SK-N-SH (cell line): ENCODE data around the gene KRT74. TPM values are rescaled to one million over a fixed set of nuclear protein-coding genes. Genes with fewer than 3 reads are reported as not detected.

Experiments
- CTCF ChIA-PET: fragments of 300-600, 350-600 bp; formaldehyde crosslinking; extraction: SDS; loops from one replicate; lab custom pipeline; 2021; lab: Yijun Ruan, JAX
- POLR2A ChIA-PET: fragments of 350-600 bp; sonication (Branson Sonifier 250); formaldehyde crosslinking; extraction: SDS; loops from one replicate; lab custom pipeline; 2020; ENCODE audit warnings: antibody characterized with exemption, inconsistent platforms; lab: Yijun Ruan, JAX
- DNase-seq: peaks from one replicate; pipeline ENCODE4 v3.0.0; 2012
- H2AFZ ChIP-seq: fragments of 200-600 bp; sonication (generic); 2 replicates; pipeline ENCODE4 v1.8.1; 2016; ENCODE audit warnings: antibody characterized with exemption, mild to moderate bottlenecking, low read depth
- H3F3A ChIP-seq: fragments of 200-600 bp; sonication (generic); replicated peaks from 2 replicates; pipeline ENCODE3; 2016; ENCODE audit warnings: antibody characterized with exemption, mild to moderate bottlenecking; ENCODE audit not compliant: insufficient read depth
- H3K27ac ChIP-seq, 2 experiments: fragments of 200-500 bp in 1 of 2; fragments of 200-600 bp in 1 of 2; sonication (Bioruptor generic) in 1 of 2; sonication (generic), shearing (Covaris generic) in 1 of 2; 2 replicates each; pipeline versions ENCODE4 v1.5.1 to v1.6.1; 2014 to 2016; ENCODE audit warnings: low read depth in 2 of 2, inconsistent platforms in 1 of 2, low read length in 1 of 2, mild to moderate bottlenecking in 1 of 2, mixed read lengths in 1 of 2
- H3K27me3 ChIP-seq: fragments of 200-600 bp; sonication (generic), shearing (Covaris generic); 2 replicates; pipeline ENCODE4 v1.6.1; 2016; ENCODE audit warnings: mixed run types; ENCODE audit not compliant: insufficient read depth
- H3K36me3 ChIP-seq, 2 experiments: fragments of 200-500 bp in 1 of 2; fragments of 200-600 bp in 1 of 2; sonication (Bioruptor generic) in 1 of 2; sonication (generic) in 1 of 2; replicated peaks in 1 of 2; 2 replicates each; pipeline versions ENCODE3 to v1.5.1; 2014 to 2016; ENCODE audit warnings: low read length in 1 of 2, mild to moderate bottlenecking in 1 of 2; ENCODE audit not compliant: insufficient read depth in 2 of 2, control insufficient read depth in 1 of 2
- H3K4me1 ChIP-seq, 2 experiments: fragments of 200-500 bp in 1 of 2; fragments of 200-600 bp in 1 of 2; sonication (Bioruptor generic) in 1 of 2; sonication (generic), shearing (Covaris generic) in 1 of 2; 2 replicates each; pipeline versions ENCODE4 v1.5.1 to v1.6.1; 2014 to 2016; ENCODE audit warnings: low read depth in 1 of 2, low read length in 1 of 2, mixed run types in 1 of 2; ENCODE audit not compliant: insufficient read depth in 2 of 2, control insufficient read depth in 1 of 2
- H3K4me2 ChIP-seq: fragments of 200-600 bp; sonication (generic), shearing (Covaris generic); 2 replicates; pipeline ENCODE4 v1.6.1; 2017; ENCODE audit warnings: mixed run types
- H3K4me3 ChIP-seq, 2 experiments: fragments of 200-500 bp in 1 of 2; fragments of 200-600 bp in 1 of 2; sonication (Bioruptor generic) in 1 of 2; sonication (generic), shearing (Covaris generic) in 1 of 2; 2 replicates each; pipeline versions ENCODE4 v1.5.1 to v1.8.1; 2014 to 2016; ENCODE audit warnings: low read depth in 2 of 2, inconsistent platforms in 1 of 2, low read length in 1 of 2, mild to moderate bottlenecking in 1 of 2, mixed read lengths in 1 of 2, moderate library complexity in 1 of 2
- H3K79me2 ChIP-seq: fragments of 200-600 bp; sonication (generic); 2 replicates; pipeline ENCODE4 v1.8.1; 2017; ENCODE audit warnings: mild to moderate bottlenecking; ENCODE audit not compliant: insufficient read depth
- H3K9ac ChIP-seq: fragments of 200-600 bp; sonication (generic); 2 replicates; pipeline ENCODE4 v1.6.1; 2017; ENCODE audit warnings: mixed run types
- H3K9me2 ChIP-seq: fragments of 200-600 bp; sonication (generic); 2 replicates; pipeline ENCODE4 v1.6.1; 2017; ENCODE audit warnings: mixed run types
- H3K9me3 ChIP-seq: fragments of 200-600 bp; sonication (generic); 2 replicates; pipeline ENCODE4 v1.6.1; 2017; ENCODE audit warnings: mixed run types, mild to moderate bottlenecking, moderate library complexity
- H4K20me1 ChIP-seq: fragments of 200-600 bp; sonication (generic); 2 replicates; pipeline ENCODE4 v1.6.1; 2017; ENCODE audit warnings: mild to moderate bottlenecking, mixed run types; ENCODE audit not compliant: insufficient read depth
- ELF1 ChIP-seq: IDR thresholded peaks from 2 replicates; pipeline ENCODE4 v1.4.0; 2012
- EP300 ChIP-seq, 2 experiments: IDR thresholded peaks; 2 replicates each; pipeline versions ENCODE4 v1.4.0 to v1.6.1; 2012; ENCODE audit warnings: borderline replicate concordance in 1 of 2, low read depth in 1 of 2, low read length in 1 of 2
- EZH2phosphoT487 ChIP-seq: fragments of 200-600 bp; sonication (generic); IDR thresholded peaks from 2 replicates; pipeline ENCODE4 v1.6.1; 2017; ENCODE audit warnings: low read depth, mixed run types, mild to moderate bottlenecking, antibody characterized with exemption, moderate library complexity, borderline replicate concordance
- FOXJ3 ChIP-seq: sonication (generic); formaldehyde crosslinking; IDR thresholded peaks from 2 replicates; pipeline ENCODE4 v1.5.1; 2020; ENCODE audit warnings: mild to moderate bottlenecking, missing genetic modification reagents
- FOXM1 ChIP-seq: IDR thresholded peaks from 2 replicates; pipeline ENCODE4 v1.4.0; 2012; ENCODE audit warnings: low read depth, mild to moderate bottlenecking
- GABPA ChIP-seq: IDR thresholded peaks from 2 replicates; pipeline ENCODE4 v1.4.0; 2012; ENCODE audit warnings: low read depth, mild to moderate bottlenecking
- GATA2 ChIP-seq: sonication (generic); formaldehyde crosslinking; IDR thresholded peaks from 2 replicates; pipeline ENCODE4 v1.5.0; 2020; ENCODE audit warnings: mild to moderate bottlenecking, missing genetic modification reagents
- IRF3 ChIP-seq: fragments of 150-350 bp; IDR thresholded peaks from 2 replicates; pipeline ENCODE4 v1.6.1; 2016; ENCODE audit warnings: mild to moderate bottlenecking, low read depth, low read length
- JUND ChIP-seq: IDR thresholded peaks from 2 replicates; pipeline ENCODE4 v1.4.0; 2012
- MXI1 ChIP-seq: IDR thresholded peaks from 2 replicates; pipeline ENCODE4 v1.6.1; 2012; ENCODE audit warnings: mild to moderate bottlenecking, low read depth, low read length, improper control_type of control experiment
- RCOR1 ChIP-seq: fragments of 150-350 bp; IDR thresholded peaks from 2 replicates; pipeline ENCODE4 v1.6.1; 2017; ENCODE audit warnings: antibody characterized with exemption, low read length
- RFX5 ChIP-seq: IDR thresholded peaks from 2 replicates; pipeline ENCODE4 v1.6.1; 2012; ENCODE audit warnings: mild to moderate bottlenecking, improper control_type of control experiment, low read length
- RXRA ChIP-seq: IDR thresholded peaks from 2 replicates; pipeline ENCODE4 v1.4.0; 2012; ENCODE audit warnings: low read depth, mild to moderate bottlenecking, borderline replicate concordance
- TAF1 ChIP-seq: IDR thresholded peaks from 2 replicates; pipeline ENCODE4 v1.6.1; 2012; ENCODE audit warnings: low read depth, mild to moderate bottlenecking, low read length, moderate library complexity, borderline replicate concordance
- TEAD4 ChIP-seq: IDR thresholded peaks from 2 replicates; pipeline ENCODE4 v1.4.0; 2012; ENCODE audit warnings: mild to moderate bottlenecking, borderline replicate concordance; ENCODE audit not compliant: insufficient read depth
- USF2 ChIP-seq: fragments of 150-350 bp; IDR thresholded peaks from 2 replicates; pipeline ENCODE4 v1.6.1; 2017; ENCODE audit warnings: antibody characterized with exemption, low read length, low read depth, borderline replicate concordance
- ZBTB33 ChIP-seq: IDR thresholded peaks from 2 replicates; pipeline ENCODE4 v1.4.0; 2012; ENCODE audit warnings: low read depth, borderline replicate concordance
- WGBS: methylation state at CpG from one replicate; pipeline ENCODE4 v1.1.6; 2017; ENCODE audit warnings: low lambda C conversion rate; 5-methylcytosine and 5-hydroxymethylcytosine counted together
- polyA plus RNA-seq, 3 experiments: library from polyadenylated mRNA; depleted of rRNA; stranded (reverse); fragments of >200 nt; gene quantifications; 2 replicates each; pipeline ENCODE4 v1.2.3, GENCODE V29; 2012
- TF ChIP-seq, protein P1 (sequence below): fragments of 200-600 bp; sonication (generic); IDR thresholded peaks from 2 replicates; pipeline ENCODE4 v1.6.1; 2017; ENCODE audit warnings: antibody characterized with exemption, mild to moderate bottlenecking, moderate library complexity
- TF ChIP-seq, protein P2 (sequence below): IDR thresholded peaks from 2 replicates; pipeline ENCODE4; 2012
- TF ChIP-seq, protein P3 (sequence below): IDR thresholded peaks from 2 replicates; pipeline ENCODE4 v1.6.1; 2012; ENCODE audit warnings: mild to moderate bottlenecking, low read depth, low read length, moderate library complexity

The KRT74 gene
- polyA plus RNA-seq, 1 of the 3 experiments (the other 2 are of a cell fraction), result not detected

GRCh38 chr12:52559979-52560378 lies 13.7 kb downstream of the KRT74 start:
- Histone ChIP-seq H3K27me3 (peaks cover 43% of the 10 kb centered on the region), H3K4me3 (no peak overlapping the region), H3F3A (no peaks in the 10 kb centered on the region), H3K9me3 (no peaks in the 10 kb centered on the region), H4K20me1 (no peaks in the 10 kb centered on the region), H3K36me3 (no peaks in the 10 kb centered on the region), H2AFZ (no peak overlapping the region), H3K9me2 (no peaks in the 10 kb centered on the region), H3K4me1 (no peaks in the 10 kb centered on the region), H3K9ac (no peak overlapping the region), H3K4me2 (no peak overlapping the region), H3K27ac (no peak overlapping the region), H3K79me2 (no peaks in the 10 kb centered on the region)
- TF ChIP-seq EZH2phosphoT487 (no peak), EP300 (IDR thresholded peaks at IDR 0.05; ENCODE audit: borderline replicate concordance in 1 of 2, low read depth in 1 of 2, low read length in 1 of 2) (no peak), GATA2 (no peak), IRF3 (no peak), MXI1 (no peak), FOXJ3 (CRISPR knock-in tag) (no peak), JUND (no peak), ZBTB33 (no peak), TEAD4 (no peak), RXRA (no peak), RFX5 (no peak), TAF1 (no peak), RCOR1 (no peak), ELF1 (no peak), USF2 (no peak), GABPA (no peak), FOXM1 (no peak)
- TF ChIP-seq, protein P1, sequence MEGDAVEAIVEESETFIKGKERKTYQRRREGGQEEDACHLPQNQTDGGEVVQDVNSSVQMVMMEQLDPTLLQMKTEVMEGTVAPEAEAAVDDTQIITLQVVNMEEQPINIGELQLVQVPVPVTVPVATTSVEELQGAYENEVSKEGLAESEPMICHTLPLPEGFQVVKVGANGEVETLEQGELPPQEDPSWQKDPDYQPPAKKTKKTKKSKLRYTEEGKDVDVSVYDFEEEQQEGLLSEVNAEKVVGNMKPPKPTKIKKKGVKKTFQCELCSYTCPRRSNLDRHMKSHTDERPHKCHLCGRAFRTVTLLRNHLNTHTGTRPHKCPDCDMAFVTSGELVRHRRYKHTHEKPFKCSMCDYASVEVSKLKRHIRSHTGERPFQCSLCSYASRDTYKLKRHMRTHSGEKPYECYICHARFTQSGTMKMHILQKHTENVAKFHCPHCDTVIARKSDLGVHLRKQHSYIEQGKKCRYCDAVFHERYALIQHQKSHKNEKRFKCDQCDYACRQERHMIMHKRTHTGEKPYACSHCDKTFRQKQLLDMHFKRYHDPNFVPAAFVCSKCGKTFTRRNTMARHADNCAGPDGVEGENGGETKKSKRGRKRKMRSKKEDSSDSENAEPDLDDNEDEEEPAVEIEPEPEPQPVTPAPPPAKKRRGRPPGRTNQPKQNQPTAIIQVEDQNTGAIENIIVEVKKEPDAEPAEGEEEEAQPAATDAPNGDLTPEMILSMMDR, result no peak
- TF ChIP-seq, protein P2, sequence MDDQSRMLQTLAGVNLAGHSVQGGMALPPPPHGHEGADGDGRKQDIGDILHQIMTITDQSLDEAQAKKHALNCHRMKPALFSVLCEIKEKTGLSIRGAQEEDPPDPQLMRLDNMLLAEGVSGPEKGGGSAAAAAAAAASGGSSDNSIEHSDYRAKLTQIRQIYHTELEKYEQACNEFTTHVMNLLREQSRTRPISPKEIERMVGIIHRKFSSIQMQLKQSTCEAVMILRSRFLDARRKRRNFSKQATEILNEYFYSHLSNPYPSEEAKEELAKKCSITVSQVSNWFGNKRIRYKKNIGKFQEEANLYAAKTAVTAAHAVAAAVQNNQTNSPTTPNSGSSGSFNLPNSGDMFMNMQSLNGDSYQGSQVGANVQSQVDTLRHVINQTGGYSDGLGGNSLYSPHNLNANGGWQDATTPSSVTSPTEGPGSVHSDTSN, result no peak
- TF ChIP-seq, protein P3, sequence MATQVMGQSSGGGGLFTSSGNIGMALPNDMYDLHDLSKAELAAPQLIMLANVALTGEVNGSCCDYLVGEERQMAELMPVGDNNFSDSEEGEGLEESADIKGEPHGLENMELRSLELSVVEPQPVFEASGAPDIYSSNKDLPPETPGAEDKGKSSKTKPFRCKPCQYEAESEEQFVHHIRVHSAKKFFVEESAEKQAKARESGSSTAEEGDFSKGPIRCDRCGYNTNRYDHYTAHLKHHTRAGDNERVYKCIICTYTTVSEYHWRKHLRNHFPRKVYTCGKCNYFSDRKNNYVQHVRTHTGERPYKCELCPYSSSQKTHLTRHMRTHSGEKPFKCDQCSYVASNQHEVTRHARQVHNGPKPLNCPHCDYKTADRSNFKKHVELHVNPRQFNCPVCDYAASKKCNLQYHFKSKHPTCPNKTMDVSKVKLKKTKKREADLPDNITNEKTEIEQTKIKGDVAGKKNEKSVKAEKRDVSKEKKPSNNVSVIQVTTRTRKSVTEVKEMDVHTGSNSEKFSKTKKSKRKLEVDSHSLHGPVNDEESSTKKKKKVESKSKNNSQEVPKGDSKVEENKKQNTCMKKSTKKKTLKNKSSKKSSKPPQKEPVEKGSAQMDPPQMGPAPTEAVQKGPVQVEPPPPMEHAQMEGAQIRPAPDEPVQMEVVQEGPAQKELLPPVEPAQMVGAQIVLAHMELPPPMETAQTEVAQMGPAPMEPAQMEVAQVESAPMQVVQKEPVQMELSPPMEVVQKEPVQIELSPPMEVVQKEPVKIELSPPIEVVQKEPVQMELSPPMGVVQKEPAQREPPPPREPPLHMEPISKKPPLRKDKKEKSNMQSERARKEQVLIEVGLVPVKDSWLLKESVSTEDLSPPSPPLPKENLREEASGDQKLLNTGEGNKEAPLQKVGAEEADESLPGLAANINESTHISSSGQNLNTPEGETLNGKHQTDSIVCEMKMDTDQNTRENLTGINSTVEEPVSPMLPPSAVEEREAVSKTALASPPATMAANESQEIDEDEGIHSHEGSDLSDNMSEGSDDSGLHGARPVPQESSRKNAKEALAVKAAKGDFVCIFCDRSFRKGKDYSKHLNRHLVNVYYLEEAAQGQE, result no peak
- POLR2A ChIA-PET, result interaction anchor here (0.6 kb wide), 1 partner anchor 20 kb away, joined by 3 read pairs; no protein-coding TSS in a partner anchor
- no peak for DNase-seq
- 28% methylated on average over 4 of the region's 4 CpGs for whole genome bisulfite sequencing
- CTCF ChIA-PET, result interaction anchor here (1.0 kb wide), 1 partner anchor 306 kb away, joined by 3 read pairs; no protein-coding TSS in a partner anchor
